Lung microvascular endothelial cell (primary cell): Measurements from ENCODE around the gene ATP8B4. TPM values are rescaled to one million over a fixed set of nuclear protein-coding genes. Genes with fewer than 3 reads are reported as not detected.
A peak's percentile ranks its signal among the peaks of the same experiment; 100 is the strongest.
"Not testable (repeated sequence)": the region's sequence is repeated elsewhere in the genome, so short reads cannot be mapped to it uniquely, and the experiment has no call there.

Experiments used
- DNase-seq, 2 donors: peaks; one replicate each; pipeline versions ENCODE4 v3.0.0 to v3.0.0-alpha.2; 2010; ENCODE audit warnings: low read depth in 2 of 2
- total RNA-seq: library from RNA; depleted of rRNA; stranded (reverse); fragments of >200 nt; gene quantifications from 2 replicates; pipeline ENCODE4 v1.2.1, GENCODE V29; 2014

The ATP8B4 gene
- total RNA-seq, 1 donor from 2014 or later: 3.6 TPM

DNA sequence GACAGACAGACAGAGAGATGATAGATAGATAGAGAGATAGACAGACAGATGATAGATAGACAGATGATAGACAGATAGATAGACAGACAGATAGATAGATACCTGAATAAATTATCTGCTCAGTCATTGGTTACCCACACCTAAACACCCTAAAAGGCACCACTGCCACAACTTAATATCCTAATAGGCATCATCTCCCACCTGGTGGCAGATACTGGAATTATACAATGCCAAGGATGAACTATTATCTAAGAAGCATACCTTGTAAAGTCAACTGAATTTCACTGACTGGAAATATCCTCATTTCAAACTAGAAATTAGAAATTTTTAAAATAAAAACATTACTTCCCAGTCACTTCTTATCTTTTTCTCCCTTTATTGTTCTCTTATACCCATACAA lies 19.4 kb upstream of the ATP8B4 start:
- no peak for DNase-seq

DNA sequence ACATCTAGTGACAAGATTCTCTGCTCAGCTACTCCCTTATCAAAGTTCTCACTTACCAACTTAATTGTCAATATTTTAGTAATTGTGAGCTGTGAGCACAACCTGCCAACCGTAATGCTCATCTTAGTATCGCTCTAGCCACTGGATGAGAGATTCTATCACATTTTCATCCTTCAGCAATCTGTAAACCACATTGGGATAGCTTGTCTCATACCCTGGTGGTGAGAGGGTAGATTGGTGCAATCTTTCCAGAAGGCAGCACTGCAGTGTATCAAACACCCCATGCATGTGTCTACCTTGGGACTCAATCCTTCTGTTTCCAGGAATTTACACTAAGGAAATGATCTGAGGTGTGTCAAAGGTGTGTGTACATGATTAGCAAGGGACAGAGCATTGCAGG lies 18.9 kb upstream of the ATP8B4 start:
- no peak for DNase-seq

DNA sequence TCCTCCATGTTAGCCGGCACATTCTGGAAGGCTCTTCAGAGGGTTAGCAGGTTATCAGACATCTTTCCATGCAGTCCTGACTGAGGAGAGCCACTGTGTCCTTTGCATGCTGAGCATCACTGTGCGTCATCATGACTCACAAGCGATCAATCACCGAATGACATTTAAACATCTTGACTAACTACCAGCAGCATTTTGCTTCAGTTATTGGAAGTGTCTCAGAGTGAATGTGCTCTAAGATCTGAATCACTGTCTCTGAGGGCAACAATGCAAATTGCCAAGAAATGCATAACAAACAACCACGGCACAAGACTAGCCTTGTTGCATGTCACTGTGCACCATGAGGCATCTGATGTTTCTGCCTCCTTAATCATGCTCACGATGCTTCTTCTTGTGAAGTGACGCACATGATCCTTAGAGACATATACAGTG lies 18.3 kb upstream of the ATP8B4 start:
- peak in 1 of 2 donors; percentile 96 for DNase-seq

DNA sequence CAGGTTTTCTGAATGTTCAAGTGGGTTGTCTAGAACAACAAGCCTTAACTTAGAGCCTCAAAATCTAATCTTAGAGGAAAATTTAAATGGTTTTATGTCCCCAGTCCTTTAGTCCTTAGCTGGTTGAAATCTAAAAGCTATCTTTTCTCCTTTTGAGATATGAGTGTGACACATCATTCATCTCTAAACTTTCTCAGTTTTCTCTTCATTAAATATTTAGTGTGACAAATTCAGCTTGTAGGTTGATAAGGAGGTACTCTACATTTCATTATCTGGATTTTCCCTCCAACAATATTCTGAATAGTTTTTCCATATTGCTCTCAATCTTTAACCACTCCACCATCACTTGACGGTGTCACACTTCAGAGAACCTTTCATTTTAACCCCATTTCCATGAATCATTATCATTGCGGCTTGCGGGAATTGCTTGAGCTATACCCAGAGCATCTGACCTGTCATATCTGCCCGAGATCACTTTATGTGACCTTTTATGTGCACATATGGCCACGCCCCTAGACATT lies 16.1 kb upstream of the ATP8B4 start:
- DNase-seq: peak in 1 of 2 donors; percentile 25

DNA sequence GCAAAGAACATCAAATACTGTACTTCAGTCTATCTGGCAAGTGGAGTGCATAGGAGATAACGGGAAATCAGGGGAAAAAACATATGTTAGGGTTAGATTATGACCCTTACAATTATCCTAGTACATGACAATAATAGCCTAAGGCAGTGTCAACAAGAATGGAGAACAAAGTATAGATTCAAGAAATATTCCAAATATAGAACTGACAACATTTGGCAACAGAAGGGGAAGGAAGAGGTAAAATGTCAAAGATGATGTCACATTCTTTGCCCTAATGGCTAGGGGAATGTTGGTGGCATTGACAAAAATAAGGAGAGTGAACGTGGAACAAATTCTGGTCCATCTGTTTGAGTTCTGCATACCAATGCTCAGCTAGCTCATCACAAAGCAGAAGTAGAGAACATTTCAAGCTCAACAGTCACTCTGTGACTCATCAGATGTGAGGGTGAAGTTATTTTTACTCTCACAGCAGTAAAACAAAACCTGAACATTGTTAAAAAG lies 15.5 kb upstream of the ATP8B4 start:
- DNase-seq: peak in 1 of 2 donors; percentile 82

DNA sequence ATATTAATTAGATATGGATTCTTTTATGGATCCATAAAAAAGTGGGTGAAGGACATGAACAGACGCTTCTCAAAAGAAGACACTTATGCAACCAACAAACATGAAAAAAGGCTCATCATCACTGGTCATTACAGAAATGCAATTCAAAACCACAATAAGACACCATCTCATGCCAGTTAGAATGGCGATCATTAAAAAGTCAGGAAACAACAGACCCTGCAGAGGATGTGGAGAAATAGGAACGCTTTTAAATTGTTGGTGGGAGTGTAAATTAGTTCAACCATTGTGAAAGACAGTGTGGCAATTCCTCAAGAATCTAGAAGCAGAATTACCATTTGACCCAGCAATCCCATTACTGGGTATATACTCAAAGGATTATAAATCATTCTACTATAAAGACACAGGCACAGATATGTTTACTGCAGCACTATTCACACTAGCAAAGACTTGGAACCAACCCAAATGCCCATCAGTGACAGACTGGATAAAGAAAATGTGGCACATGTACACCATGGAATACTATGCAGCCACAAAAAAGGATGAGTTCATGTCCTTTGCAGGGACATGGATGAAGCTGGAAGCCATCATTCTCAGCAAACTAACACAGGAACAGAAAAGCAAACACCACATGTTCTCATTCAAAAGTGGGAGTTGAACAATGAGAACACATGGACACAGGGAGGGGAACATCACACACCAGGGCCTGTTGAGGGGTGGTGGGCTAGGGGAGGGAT lies 13.4 kb upstream of the ATP8B4 start:
- DNase-seq: not testable (repeated sequence)

DNA sequence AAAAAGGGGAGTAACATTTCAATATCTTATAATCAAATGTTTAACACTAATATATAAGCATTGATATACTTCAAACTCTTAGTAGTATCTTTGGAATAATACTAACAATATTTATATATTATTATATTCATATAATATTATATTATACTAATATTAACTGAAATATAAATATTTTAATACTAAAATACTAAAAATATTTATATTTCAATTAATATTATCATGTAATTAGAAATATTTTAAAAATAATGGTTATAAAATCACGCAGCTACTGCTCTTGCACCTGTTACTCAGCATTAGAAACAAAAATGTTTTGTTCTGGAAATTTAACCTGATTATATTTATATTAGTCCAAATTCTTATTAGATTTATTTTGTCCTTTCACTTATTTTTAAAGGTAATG lies 12.6 kb upstream of the ATP8B4 start:
- no peak for DNase-seq

DNA sequence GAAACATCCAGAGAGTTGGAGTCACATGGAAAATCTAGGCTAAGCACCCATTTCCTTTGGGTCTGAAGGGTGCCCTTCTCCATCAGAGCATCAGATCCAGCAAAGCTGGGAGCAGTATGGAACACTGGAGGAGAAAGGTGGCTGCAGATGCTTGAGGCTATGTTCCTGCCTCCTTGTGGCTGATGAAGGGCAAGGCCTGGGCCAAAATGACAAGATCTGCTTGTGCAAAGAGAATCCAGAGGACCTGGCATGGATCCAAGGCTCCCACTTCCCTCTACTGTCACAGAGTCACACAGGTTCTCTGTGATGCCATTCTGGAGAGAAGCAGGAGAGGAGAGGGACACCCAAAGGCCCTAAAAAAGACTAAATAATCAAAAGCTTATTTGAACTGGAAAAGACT lies 9.2 kb upstream of the ATP8B4 start:
- no peak for DNase-seq

DNA sequence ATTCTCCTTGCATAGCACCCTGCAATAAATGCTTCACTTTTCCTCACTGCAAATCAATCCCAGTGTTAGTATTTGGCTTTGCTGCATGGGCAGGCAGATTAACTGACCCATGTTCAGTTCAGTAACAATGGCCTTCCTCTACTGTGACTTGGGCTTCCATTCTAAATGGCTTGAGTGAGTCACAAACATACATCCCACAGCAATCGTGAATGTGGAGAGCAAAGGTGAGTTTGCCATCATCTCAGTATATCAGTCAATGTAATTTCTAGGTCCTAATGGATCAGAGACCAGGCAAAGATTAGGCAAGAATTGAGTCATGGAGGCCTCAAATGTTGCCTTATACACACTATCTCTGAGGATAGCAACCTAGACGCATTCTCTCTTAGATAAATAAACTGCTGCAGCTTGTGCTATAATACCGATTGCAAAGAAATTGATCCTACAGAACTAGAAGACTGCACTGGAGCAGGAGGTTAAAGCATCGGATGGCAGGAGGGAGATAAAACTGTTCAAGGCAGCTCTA lies 8.3 kb upstream of the ATP8B4 start:
- DNase-seq: no peak

DNA sequence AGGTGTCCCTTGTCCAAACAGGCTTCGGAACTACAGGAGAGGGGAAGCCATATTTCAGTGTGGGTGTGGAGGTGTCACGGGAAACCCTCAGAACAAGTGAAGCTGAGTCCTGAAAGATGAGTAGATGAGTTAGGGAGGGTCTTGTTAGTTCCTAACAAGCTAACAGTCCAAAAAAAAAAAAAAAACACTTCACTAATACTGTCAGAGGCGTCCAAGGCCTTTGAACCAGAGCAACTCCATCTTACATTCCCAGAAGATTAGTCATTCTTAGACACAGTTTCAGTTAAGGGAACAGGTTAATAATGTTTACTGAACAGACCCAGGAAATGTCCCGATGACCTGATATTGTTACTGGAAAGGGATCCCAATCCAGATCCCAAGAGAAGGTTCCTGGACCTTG lies 7.0 kb upstream of the ATP8B4 start:
- DNase-seq: no peak

DNA sequence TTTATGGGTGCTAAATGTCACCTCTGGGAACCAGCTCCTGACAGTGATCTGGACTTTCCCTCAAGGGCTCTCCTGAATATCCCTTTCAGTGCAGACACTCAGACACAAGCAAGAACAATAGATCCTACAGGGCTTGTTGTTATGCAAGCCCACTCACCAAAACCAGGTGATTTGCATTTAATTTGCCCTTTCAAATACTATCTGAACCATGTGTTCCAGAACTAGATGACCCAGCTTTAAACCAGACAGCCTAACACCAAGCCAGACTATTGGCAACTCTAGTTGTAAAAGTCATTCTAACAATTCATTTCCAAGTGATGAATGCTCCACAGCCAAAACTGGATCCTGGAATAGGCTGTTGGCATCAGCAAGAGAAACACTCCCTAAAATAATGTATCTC lies 5.6 kb upstream of the ATP8B4 start:
- DNase-seq: no peak

DNA sequence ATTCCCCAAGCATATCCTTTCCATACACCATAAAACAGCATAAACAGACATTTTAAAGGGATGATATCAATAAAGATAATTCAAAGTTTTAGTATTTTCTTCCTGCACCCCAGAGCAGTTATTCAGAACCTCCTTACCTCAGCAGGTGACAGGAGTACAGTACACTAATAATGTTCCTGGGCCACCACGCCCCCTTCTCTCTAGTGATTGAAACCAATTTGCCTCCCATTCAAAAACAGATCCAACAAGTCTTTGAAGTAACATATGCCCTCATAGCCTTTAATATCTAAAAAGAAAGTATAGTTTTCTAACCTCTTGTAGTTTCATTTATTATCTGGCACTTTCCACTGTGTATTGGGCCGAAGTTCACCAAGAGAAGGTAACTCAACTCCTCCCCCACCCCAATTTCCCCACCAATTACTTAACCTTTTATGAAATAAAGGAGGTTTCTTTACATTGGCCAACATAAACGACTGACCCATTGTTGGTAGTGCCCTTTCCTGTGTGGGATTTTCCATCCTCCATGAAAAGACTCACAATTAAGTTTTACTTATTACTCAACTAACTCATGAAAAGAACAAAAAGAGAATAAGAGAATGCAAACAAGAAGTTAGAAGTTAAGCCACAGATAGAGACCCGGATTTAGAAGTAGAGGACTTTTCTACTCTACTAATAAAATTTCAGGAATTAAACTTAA lies 5.0 kb upstream of the ATP8B4 start:
- DNase-seq: no peak

DNA sequence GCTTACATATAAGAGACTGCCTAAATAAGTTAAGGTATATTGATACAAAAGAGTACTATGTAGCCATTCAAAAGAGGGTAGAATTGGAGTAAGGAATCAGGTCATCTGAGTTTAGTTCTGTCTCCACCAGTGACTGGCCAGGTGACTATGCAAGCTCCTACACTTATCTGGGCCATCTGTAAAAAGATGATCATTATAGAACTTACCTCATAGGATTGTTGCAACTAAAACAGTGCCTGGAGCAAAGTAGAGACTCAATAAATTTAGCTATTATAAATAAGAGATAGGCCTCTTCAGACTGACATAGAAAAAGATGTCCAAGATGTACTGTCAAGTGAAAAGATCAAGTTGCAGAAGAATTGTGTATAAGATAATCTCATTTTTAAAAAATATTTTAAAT lies 1.7 kb upstream of the ATP8B4 start:
- no peak for DNase-seq

DNA sequence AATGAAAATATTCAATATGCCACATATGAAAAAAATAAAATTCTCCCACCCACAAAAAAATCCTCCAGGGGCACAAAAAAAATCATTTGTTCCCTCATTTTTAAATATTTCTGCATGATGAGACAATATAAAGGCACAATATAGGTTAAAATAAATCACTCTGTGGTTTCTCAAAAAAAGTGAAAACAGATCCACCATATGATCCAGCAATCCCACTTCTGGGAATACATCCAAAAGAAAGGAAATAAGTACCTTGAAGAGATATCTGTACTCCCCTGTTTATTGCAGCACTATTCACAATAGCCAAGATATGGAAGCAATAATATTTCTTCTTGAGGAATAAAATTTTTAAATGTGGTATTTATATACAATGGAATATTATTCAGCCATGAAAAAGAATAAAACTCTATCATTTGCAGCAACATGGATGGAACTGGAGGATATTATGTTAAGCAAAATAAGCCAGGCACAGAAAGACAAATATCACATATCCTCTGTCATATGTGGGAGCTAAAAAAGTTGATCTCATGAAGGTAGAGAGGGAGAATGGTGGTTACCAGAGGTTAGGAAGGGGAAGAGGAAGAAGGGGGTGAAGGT lies 1.5 kb downstream of the ATP8B4 start:
- no peak for DNase-seq

DNA sequence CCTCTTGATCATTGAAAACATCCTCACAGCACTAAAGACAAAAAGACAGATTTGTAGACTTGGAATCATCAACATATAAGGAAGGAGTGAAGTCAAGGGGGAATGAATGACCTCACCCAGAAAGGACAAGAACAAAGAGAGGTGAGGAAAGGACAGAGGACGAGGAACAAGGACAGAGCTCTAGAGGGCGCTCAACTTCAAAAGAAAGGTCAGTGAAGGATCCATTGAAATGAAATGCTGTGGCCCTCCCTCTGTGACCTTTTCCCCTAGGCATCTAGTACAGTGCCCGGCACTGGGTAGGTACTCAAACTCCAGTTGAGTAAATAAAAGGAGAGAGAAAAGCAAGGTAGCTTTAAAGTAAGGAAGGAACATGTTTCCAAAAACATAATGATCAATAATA lies 2.6 kb downstream of the ATP8B4 start:
- DNase-seq: peak; percentile 7 to 49

DNA sequence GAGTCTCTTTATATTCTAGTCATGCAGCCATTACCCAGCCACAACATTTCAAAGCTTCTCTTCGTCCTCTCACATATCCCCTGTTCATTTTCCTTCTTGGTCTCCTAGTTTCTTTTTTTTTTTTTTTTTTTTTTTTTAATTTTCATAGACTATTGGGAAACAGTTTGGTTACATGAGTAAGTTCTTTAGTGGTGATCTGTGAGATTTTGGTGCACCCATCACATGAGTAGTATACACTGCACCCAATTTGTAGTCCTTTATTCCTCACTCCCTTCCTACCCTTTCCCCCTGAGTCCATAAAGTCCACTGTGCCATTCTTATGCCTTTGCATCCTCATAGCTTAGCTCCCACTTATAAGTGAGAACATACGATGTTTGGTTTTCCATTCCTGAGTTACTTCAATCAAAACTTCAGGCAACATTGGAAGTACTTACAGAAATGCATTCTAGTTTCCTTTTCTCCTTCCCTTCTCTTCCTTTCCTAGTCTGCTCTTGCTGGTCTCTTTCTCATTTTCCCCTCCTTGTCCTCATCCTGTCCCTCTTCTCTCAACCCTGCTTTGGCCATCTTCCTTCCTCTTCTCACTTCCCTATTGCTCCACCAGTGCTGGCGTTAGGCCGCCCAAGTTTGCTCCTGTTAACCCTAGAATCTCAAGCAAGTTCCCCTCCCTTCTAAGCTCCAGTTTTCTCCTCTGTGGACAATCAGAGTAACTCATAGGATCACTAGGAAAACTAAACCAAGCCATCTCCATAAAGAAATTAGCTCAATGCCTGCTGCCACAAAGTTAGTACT lies 4.8 kb downstream of the ATP8B4 start:
- DNase-seq: no peak

DNA sequence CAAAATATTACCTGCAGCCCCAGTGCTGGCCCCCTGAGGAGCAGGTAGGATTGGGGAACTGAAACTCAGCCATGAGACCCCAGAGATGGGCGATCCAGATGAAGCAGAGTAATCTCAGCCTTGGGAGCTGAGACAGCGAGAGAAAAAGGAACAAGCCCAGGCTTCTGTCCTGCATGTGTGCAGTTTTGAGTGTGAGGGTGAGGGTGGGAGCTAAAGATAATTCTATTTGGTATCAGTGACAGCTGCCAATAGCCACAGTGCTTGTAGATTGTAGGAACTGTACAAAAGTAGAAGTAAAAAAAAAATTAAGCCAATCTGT lies 5.9 kb downstream of the ATP8B4 start:
- no peak for DNase-seq

DNA sequence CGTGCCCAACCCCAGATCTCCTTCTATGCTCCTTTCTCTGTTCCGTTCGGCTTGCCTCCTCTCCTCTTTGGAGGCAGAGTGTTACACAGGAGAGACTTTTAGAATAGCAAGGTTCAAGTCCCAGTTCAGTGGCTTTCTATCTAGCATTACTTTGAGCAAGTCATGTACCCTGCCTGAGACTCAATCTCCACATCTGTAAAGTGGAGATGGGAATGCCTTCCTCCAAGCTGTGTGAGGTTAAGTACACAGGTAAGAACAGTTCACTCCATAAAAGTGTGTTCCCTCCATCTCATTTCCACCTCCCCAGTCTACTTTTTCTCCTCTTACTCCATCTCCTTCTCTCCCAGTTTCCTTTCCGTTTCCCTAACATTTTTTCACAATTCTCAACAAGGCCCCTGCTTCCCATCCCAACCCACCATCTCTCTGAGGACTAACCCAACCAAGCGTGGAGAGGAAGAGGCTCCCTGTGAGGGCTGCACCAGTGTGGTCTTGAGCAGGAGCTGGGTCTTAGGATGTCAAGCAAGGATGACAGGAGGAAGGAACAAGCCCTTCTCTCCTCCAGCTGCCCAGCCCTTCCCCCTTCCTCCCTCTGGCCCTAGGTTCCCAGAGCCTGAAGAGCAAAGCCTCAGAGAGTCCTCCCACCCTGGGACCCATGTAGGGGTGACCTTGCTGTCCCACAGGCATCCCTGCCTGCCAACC lies 6.4 kb downstream of the ATP8B4 start:
- DNase-seq: no peak

DNA sequence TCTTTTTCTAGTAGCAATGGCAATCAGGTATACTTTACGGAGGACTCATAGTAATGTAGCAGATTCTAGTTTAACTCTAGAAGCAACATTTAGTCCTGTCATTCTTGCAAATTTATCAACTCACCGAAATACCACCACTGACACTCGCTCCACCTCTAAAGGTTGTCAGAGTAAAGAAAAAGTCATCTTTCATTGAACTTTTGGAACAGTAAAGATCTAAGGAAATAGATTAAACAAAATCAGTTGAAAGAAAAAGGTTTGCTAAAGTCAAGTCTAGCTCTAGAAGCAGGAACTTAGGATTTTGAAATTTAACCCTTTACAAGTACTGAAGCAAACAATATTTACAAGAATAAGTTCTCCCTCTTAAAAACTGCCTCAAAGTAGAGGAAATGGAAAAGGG lies 8.7 kb downstream of the ATP8B4 start:
- DNase-seq: no peak

DNA sequence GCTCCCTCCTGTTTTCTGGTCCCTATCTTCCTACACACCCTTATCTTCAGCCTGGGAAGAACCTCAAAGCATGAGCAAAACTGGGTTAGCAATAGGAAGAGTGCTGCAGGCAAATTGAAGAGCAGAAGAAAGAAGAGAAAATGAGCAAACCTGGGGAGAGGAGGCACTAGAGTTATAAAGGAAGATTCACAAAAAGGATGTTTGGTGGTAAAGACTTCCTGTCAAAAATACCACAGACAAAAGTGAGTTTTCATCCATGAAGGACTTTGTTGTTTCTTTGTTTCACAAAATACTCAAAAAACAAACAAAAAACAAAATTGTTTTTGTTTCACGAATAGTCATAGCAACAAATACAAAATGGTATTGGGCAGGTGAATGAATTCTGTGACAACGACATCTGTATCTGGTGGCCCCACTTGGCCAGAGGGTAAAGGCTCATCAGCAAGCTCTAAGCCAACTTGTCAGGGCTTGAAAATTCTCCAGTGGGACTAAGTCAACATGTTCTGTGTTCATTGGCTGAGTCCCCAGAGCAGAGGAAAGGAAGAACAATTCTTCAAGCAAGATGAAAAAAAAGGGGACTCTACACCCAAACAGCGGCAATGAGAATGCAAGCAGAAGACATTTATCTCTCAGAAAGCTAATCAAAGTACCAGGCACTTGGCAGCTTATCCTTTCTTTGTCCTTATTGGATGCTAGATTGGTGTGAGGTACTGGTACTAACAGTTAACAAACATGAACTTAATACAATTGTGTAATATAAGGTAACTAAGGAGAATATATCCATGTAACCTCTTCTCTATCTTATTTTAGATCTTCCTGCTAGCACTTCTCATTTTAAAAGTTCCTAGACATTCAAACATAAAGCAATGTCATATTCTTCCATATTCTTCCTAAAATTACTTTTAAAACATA lies 9.7 kb downstream of the ATP8B4 start:
- no peak for DNase-seq
